Smooth muscle cell (in vitro differentiated cells): ENCODE data around the gene MVB12B. TPM values are rescaled to one million over a fixed set of nuclear protein-coding genes. Genes with fewer than 3 reads are reported as not detected.

Experiments used
- DNase-seq: peaks from one replicate; lab custom pipeline; 2025; ENCODE audit not compliant: unreplicated experiment; lab: John Stamatoyannopoulos, UW
- H2AFZ ChIP-seq: fragments of 200-600 bp; sonication (generic); 2 replicates; pipeline ENCODE4 v1.6.0; 2016; ENCODE audit warnings: antibody characterized with exemption, low read depth, mild to moderate bottlenecking
- H3F3A ChIP-seq: fragments of 200-600 bp; sonication (generic); 2 replicates; pipeline ENCODE4 v1.6.0; 2017; ENCODE audit warnings: antibody characterized with exemption, low read depth
- H3K27ac ChIP-seq: fragments of 200-600 bp; sonication (generic); 2 replicates; pipeline ENCODE4 v1.5.1; 2016; ENCODE audit warnings: low read depth, mild to moderate bottlenecking
- H3K27me3 ChIP-seq: fragments of 200-600 bp; sonication (generic); 2 replicates; pipeline ENCODE4 v1.6.1; 2016; ENCODE audit warnings: low read depth, mild to moderate bottlenecking
- H3K36me3 ChIP-seq: fragments of 200-600 bp; sonication (generic); 2 replicates; pipeline ENCODE4 v1.5.1; 2016; ENCODE audit warnings: low read depth
- H3K4me1 ChIP-seq: fragments of 200-600 bp; sonication (generic); 2 replicates; pipeline ENCODE4 v1.5.1; 2016; ENCODE audit warnings: low read depth
- H3K4me2 ChIP-seq: fragments of 200-600 bp; sonication (generic); 2 replicates; pipeline ENCODE4 v1.6.0; 2016; ENCODE audit warnings: mild to moderate bottlenecking
- H3K4me3 ChIP-seq: fragments of 200-600 bp; sonication (generic); 2 replicates; pipeline ENCODE4 v1.5.1; 2016; ENCODE audit warnings: mild to moderate bottlenecking
- H3K79me2 ChIP-seq: fragments of 200-600 bp; sonication (generic); 2 replicates; pipeline ENCODE4 v1.6.0; 2016; ENCODE audit warnings: low read depth, mild to moderate bottlenecking
- H3K9ac ChIP-seq: fragments of 200-600 bp; sonication (generic); 2 replicates; pipeline ENCODE4 v1.6.0; 2016; ENCODE audit warnings: low read depth
- H3K9me3 ChIP-seq: fragments of 200-600 bp; sonication (generic); replicated peaks from 2 replicates; pipeline ENCODE4 v1.5.1; 2016; ENCODE audit warnings: low read depth
- H4K20me1 ChIP-seq: fragments of 200-600 bp; sonication (generic); 2 replicates; pipeline ENCODE4 v1.6.0; 2016; ENCODE audit warnings: low read depth
- WGBS: methylation state at CpG from one replicate; pipeline ENCODE4 v1.1.7; 2016; ENCODE audit warnings: low lambda C conversion rate; 5-methylcytosine and 5-hydroxymethylcytosine counted together
- polyA plus RNA-seq: library from polyadenylated mRNA; unstranded; fragments of >200 nt; fragmentation: Nextera tagmentation; extraction: Ambion mirVana; gene quantifications from 2 replicates; pipeline ENCODE4 v1.2.1, GENCODE V29; 2016
- total RNA-seq: library from RNA; depleted of rRNA; stranded (reverse); fragments of >200 nt; gene quantifications from 2 replicates; pipeline ENCODE4 v1.2.3, GENCODE V29; 2014
- TF ChIP-seq, protein P1 (sequence below): fragments of 200-600 bp; sonication (generic); IDR thresholded peaks from 2 replicates; pipeline ENCODE4 v1.5.1; 2017; ENCODE audit warnings: borderline replicate concordance, mild to moderate bottlenecking, antibody characterized with exemption; ENCODE audit not compliant: insufficient read depth, poor library complexity, severe bottlenecking

The MVB12B gene
- total and polyA plus RNA-seq, 2 experiments from 2014 or later = 4.3 to 5.4 TPM

DNA sequence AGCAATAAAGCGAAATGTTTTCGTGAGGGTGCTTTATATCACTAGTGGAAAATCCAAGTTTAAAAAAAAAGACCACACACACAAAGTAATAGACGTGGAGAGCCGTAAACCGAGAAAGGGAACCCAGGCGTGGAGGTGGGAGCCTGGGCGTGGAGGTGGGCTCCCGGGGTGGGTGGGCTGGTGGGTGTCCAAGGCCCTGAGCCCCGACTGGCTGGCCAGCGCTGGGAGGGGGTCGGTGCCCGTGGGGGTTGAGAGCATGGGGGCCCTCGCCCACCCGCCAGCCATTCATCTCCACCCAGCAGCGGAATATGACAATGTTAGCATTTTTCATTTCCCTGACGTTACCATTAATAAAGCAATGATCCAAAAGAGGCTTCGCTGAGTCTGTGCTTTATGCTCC lies 135.0 kb downstream of the MVB12B start:
- no peaks in the 10 kb centered on the region for H3K36me3 ChIP-seq
- H3F3A ChIP-seq = no peaks in the 10 kb centered on the region
- H3K79me2 ChIP-seq = no peaks in the 10 kb centered on the region
- no peak overlapping the region for H3K27ac ChIP-seq
- H3K9me3 ChIP-seq = no peaks in the 10 kb centered on the region
- H3K27me3 ChIP-seq = no peaks in the 10 kb centered on the region
- no peaks in the 10 kb centered on the region for H4K20me1 ChIP-seq
- no peak overlapping the region for H3K4me3 ChIP-seq
- TF ChIP-seq, protein P1, sequence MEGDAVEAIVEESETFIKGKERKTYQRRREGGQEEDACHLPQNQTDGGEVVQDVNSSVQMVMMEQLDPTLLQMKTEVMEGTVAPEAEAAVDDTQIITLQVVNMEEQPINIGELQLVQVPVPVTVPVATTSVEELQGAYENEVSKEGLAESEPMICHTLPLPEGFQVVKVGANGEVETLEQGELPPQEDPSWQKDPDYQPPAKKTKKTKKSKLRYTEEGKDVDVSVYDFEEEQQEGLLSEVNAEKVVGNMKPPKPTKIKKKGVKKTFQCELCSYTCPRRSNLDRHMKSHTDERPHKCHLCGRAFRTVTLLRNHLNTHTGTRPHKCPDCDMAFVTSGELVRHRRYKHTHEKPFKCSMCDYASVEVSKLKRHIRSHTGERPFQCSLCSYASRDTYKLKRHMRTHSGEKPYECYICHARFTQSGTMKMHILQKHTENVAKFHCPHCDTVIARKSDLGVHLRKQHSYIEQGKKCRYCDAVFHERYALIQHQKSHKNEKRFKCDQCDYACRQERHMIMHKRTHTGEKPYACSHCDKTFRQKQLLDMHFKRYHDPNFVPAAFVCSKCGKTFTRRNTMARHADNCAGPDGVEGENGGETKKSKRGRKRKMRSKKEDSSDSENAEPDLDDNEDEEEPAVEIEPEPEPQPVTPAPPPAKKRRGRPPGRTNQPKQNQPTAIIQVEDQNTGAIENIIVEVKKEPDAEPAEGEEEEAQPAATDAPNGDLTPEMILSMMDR = no peak
- 98% methylated on average over 16 of the region's 17 CpGs for WGBS
- no peak overlapping the region for H3K9ac ChIP-seq
- no peak for DNase-seq
- no peak overlapping the region for H3K4me2 ChIP-seq
- no peaks in the 10 kb centered on the region for H3K4me1 ChIP-seq
- no peak overlapping the region for H2AFZ ChIP-seq

DNA sequence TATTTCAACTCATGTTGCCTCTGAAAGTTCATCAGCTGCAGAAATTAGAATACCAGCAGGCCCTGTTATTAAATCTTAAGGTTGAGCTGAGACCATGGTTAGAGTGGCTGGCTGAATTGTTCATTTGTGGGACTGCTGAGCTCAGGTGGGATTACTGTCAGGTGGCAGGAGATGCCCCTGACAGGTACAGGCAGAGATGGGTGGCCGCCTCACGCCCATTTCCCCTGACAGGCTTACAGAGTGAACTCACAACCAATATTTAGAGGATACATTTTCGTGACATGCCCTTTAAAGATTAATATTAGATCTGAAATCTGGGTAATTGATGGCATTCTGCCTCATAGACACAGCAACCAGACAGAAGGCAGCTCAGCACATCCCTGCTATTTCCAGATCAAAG lies 136.0 kb downstream of the MVB12B start:
- 93% methylated on average over 3 of the region's 3 CpGs for WGBS

DNA sequence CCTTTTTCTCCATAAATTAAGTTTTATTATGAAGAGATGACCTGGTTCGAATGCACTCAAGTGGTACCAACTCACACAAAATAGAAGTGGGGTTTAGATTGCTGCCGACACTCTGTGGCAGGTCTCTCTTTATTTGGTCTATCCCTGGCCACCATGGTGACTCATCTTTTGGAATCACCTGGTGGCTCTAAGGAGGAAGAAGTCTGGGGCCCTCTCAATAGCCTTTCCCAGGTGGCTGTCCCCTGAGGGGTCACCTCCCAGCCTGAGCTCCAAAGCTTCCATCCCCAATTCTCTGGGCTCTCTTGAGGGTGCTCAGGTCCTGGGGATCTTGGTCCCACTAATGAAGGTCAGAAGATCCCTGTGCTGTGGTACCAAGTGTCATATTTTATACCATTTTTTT lies 136.8 kb downstream of the MVB12B start:
- Histone ChIP-seq H3K27me3 (no peaks in the 10 kb centered on the region), H3K36me3 (no peaks in the 10 kb centered on the region), H2AFZ (no peak overlapping the region), H3K4me3 (no peak overlapping the region), H3F3A (no peaks in the 10 kb centered on the region), H3K79me2 (no peaks in the 10 kb centered on the region), H3K4me2 (no peak overlapping the region), H3K27ac (no peak overlapping the region), H4K20me1 (no peaks in the 10 kb centered on the region), H3K4me1 (no peaks in the 10 kb centered on the region), H3K9ac (no peak overlapping the region), H3K9me3 (no peaks in the 10 kb centered on the region)
- no peak for DNase-seq
- TF ChIP-seq, protein P1 = no peak
- 96% methylated on average over 2 of the region's 2 CpGs for WGBS

More for the DNA sequence above, 136.0 kb downstream of the MVB12B start:
- H3K9ac ChIP-seq = no peak overlapping the region
- no peaks in the 10 kb centered on the region for H3K36me3 ChIP-seq
- no peak for DNase-seq
- H2AFZ ChIP-seq = no peak overlapping the region
- H3K4me3 ChIP-seq = no peak overlapping the region
- H3K9me3 ChIP-seq = no peaks in the 10 kb centered on the region
- H3K4me1 ChIP-seq = no peaks in the 10 kb centered on the region
- H3K79me2 ChIP-seq = no peaks in the 10 kb centered on the region
- no peak overlapping the region for H3K27ac ChIP-seq
- H4K20me1 ChIP-seq = no peaks in the 10 kb centered on the region
- no peaks in the 10 kb centered on the region for H3F3A ChIP-seq
- no peak overlapping the region for H3K4me2 ChIP-seq
- H3K27me3 ChIP-seq = no peaks in the 10 kb centered on the region
- TF ChIP-seq, protein P1 = no peak

DNA sequence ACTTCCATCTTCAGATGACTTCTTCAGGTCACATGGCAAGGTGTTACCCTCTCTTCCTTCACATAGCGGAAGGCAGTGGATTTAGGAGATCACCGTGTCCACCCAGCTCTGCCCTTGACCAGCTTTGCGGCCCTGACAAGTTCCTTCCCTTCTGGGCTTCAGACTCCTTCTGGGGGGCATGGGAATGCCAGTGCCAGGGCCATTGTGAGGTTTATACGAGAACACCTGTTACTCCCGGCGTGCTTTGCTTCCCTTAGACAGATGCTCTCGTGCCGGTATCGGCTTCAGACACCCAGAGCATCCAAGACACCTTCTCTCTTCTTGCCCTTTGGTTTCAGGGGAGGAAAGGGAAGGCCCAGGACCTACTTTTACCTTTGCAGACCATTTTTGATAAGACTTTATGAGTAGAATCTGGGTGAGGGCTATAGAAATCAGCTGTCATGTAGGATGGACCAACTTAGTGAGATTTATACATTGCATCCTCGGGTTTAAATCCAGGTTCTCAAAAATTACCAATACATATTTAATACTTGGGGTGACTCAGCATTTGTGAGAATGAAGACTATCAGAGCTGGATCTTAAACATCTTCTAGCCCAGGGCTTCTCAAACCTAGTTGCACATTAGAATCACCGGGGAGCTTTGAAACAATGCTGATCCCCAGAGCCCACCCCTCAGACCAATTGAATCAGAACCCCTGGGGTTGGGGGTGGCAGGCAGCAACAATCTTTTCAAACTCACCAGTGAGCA lies 138.2 kb downstream of the MVB12B start:
- no peak overlapping the region for H3K4me3 ChIP-seq
- no peak overlapping the region for H2AFZ ChIP-seq
- no peaks in the 10 kb centered on the region for H3K36me3 ChIP-seq
- no peaks in the 10 kb centered on the region for H3K4me1 ChIP-seq
- no peaks in the 10 kb centered on the region for H3K9me3 ChIP-seq
- H3F3A ChIP-seq = no peaks in the 10 kb centered on the region
- no peak overlapping the region for H3K27ac ChIP-seq
- no peak for DNase-seq
- no peaks in the 10 kb centered on the region for H3K79me2 ChIP-seq
- no peaks in the 10 kb centered on the region for H4K20me1 ChIP-seq
- no peak overlapping the region for H3K4me2 ChIP-seq
- no peak overlapping the region for H3K9ac ChIP-seq
- no peaks in the 10 kb centered on the region for H3K27me3 ChIP-seq
- WGBS = over 99% methylated on average over 11 of the region's 11 CpGs
- TF ChIP-seq, protein P1 = no peak
